Neutrophil (primary cell): ENCODE results near the gene ZNF593OS.

Experiments used
- H3K27ac ChIP-seq: fragments of 200-600 bp; sonication (generic); 2 replicates; pipeline ENCODE4 v1.5.1; 2016; ENCODE audit warnings: mild to moderate bottlenecking, moderate library complexity
- H3K27me3 ChIP-seq: fragments of 200-600 bp; sonication (generic); 2 replicates; pipeline ENCODE4 v1.6.0; 2016; ENCODE audit warnings: mild to moderate bottlenecking
- H3K36me3 ChIP-seq: fragments of 200-600 bp; sonication (generic); 2 replicates; pipeline ENCODE4 v1.5.1; 2017
- H3K4me1 ChIP-seq, 2 experiments: fragments of 200-600 bp in 1 of 2; sonication (generic) in 1 of 2; 1 replicate in 1 of 2; 2 replicates in 1 of 2; pipeline versions ENCODE4 v1.5.1 to v1.6.1; 2013 to 2016; ENCODE audit warnings: low read depth in 1 of 2, low read length in 1 of 2, mild to moderate bottlenecking in 1 of 2, moderate library complexity in 1 of 2; ENCODE audit not compliant: control insufficient read depth in 1 of 2, insufficient read depth in 1 of 2
- H3K4me3 ChIP-seq, 2 experiments: fragments of 200-600 bp in 1 of 2; sonication (generic) in 1 of 2; 1 replicate in 1 of 2; 2 replicates in 1 of 2; pipeline ENCODE4 v1.5.1; 2013 to 2016; ENCODE audit warnings: low read depth in 1 of 2, low read length in 1 of 2, mild to moderate bottlenecking in 1 of 2, moderate library complexity in 1 of 2
- H3K9me3 ChIP-seq: fragments of 200-600 bp; sonication (generic); 2 replicates; pipeline ENCODE4 v1.5.1; 2016
- CTCF ChIP-seq: fragments of 200-600 bp; sonication (generic); IDR thresholded peaks from 2 replicates; pipeline ENCODE4 v1.5.1; 2016; ENCODE audit warnings: antibody characterized with exemption

Gene ZNF593OS

GRCh38 chr1:26160527-26161414 lies 10.9 kb downstream of the ZNF593OS start:
- TF ChIP-seq CTCF = no peak
- Histone ChIP-seq H3K27ac (no peak overlapping the region), H3K4me3 (peak overlapping the region in 1 of 2 experiments; percentile 56)

GRCh38 chr1:26159743-26160039 lies 11.9 kb downstream of the ZNF593OS start:
- no peaks in the 10 kb centered on the region for H3K36me3 ChIP-seq
- no peaks in the 10 kb centered on the region for H3K9me3 ChIP-seq
- no peak for TF ChIP-seq CTCF
- H3K4me3 ChIP-seq = no peak overlapping the region
- H3K27ac ChIP-seq = no peak overlapping the region
- peaks cover 11 to 25% of the 10 kb centered on the region in 2 experiments for H3K4me1 ChIP-seq
- H3K27me3 ChIP-seq = peaks cover 99% of the 10 kb centered on the region

More at GRCh38 chr1:26160527-26161414, 10.9 kb downstream of the ZNF593OS start:
- Histone ChIP-seq H3K27me3 (peaks cover 99% of the 10 kb centered on the region), H3K4me1 (peaks cover 11 to 25% of the 10 kb centered on the region in 2 experiments), H3K9me3 (no peaks in the 10 kb centered on the region), H3K36me3 (no peaks in the 10 kb centered on the region)

- H3K36me3 ChIP-seq = no peaks in the 10 kb centered on the region
- no peak within 1 kb of the TSS for H3K27ac ChIP-seq
- peaks cover 11 to 24% of the 10 kb centered on the region in 2 experiments for H3K4me1 ChIP-seq
- TF ChIP-seq CTCF = no peak
- H3K9me3 ChIP-seq = no peaks in the 10 kb centered on the region
- H3K4me3 ChIP-seq = no peak within 1 kb of the TSS
- peaks cover 99% of the 10 kb centered on the region for H3K27me3 ChIP-seq
Measured at GRCh38 chr1:26158908-26159742, 12.5 kb downstream of the ZNF593OS start, which contains the start of gene FAM110D. TSS of gene FAM110D (plus strand) at chr1:26159079. CDS start at chr1:26161292, 2,213 bp downstream.

- no peaks in the 10 kb centered on the region for H3K36me3 ChIP-seq
- no peak for TF ChIP-seq CTCF
- peaks cover 96% of the 10 kb centered on the region for H3K27me3 ChIP-seq
- no peak overlapping the region for H3K4me3 ChIP-seq
- no peaks in the 10 kb centered on the region for H3K9me3 ChIP-seq
- no peak overlapping the region for H3K27ac ChIP-seq
- peaks cover 13 to 26% of the 10 kb centered on the region in 2 experiments for H3K4me1 ChIP-seq
Measured at GRCh38 chr1:26158271-26158907, 13.2 kb downstream of the ZNF593OS start.

GRCh38 chr1:26156285-26157038 lies 15.2 kb downstream of the ZNF593OS start:
- H3K4me3 ChIP-seq = no peak overlapping the region
- H3K4me1 ChIP-seq = peaks cover 17 to 31% of the 10 kb centered on the region in 2 experiments
- no peaks in the 10 kb centered on the region for H3K36me3 ChIP-seq
- TF ChIP-seq CTCF = no peak
- H3K27me3 ChIP-seq = peaks cover 79% of the 10 kb centered on the region
- no peak overlapping the region for H3K27ac ChIP-seq
- no peaks in the 10 kb centered on the region for H3K9me3 ChIP-seq
